Measurements from ENCODE around the gene TTC36. TPM values are rescaled to one million over a fixed set of nuclear protein-coding genes. Genes with fewer than 3 reads are reported as not detected.
"Not testable (repeated sequence)": the region's sequence is repeated elsewhere in the genome, so short reads cannot be mapped to it uniquely, and the experiment has no call there.

TTC36 gene
- total RNA-seq, 1 donor from 2014 or later, result 2.4 TPM

DNA sequence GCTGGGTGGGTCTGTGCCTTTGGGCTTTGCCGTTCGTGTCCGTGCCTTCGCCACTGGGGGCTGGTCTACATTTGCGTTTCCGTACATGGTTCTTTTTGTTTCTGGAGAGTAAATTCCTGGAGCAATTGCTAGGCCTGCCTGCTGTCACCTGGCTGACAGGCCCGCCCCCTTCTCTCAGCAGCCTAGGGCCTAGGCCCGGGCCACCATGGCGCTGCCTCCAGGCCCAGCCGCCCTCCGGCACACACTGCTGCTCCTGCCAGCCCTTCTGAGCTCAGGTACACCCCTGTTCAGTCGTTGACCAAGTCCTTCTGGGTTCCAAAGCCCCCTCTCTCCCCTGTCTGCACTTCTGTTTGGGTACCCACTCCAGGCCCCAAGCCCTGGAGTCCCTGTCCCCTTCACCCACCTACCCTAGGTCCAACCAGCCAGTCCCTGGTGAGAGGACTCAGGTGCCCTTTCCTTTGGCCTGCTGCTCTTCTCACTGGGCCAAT, 4.4 kb downstream of the TTC36 start:
- FAIRE-seq (no peak), DNase-seq (ENCODE audit: low spot score in 2 of 2) (peak in 1 of 2 donors; percentile 58)

DNA sequence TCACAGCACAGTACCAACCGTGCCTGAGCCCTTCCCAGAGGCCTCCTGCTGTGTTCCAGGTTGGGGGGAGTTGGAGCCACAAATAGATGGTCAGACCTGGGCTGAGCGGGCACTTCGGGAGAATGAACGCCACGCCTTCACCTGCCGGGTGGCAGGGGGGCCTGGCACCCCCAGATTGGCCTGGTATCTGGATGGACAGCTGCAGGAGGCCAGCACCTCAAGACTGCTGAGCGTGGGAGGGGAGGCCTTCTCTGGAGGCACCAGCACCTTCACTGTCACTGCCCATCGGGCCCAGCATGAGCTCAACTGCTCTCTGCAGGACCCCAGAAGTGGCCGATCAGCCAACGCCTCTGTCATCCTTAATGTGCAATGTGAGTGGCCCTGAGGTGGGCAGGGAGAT, 4.8 kb downstream of the TTC36 start:
- FAIRE-seq (no peak), DNase-seq (ENCODE audit: low spot score in 2 of 2) (no peak)

DNA sequence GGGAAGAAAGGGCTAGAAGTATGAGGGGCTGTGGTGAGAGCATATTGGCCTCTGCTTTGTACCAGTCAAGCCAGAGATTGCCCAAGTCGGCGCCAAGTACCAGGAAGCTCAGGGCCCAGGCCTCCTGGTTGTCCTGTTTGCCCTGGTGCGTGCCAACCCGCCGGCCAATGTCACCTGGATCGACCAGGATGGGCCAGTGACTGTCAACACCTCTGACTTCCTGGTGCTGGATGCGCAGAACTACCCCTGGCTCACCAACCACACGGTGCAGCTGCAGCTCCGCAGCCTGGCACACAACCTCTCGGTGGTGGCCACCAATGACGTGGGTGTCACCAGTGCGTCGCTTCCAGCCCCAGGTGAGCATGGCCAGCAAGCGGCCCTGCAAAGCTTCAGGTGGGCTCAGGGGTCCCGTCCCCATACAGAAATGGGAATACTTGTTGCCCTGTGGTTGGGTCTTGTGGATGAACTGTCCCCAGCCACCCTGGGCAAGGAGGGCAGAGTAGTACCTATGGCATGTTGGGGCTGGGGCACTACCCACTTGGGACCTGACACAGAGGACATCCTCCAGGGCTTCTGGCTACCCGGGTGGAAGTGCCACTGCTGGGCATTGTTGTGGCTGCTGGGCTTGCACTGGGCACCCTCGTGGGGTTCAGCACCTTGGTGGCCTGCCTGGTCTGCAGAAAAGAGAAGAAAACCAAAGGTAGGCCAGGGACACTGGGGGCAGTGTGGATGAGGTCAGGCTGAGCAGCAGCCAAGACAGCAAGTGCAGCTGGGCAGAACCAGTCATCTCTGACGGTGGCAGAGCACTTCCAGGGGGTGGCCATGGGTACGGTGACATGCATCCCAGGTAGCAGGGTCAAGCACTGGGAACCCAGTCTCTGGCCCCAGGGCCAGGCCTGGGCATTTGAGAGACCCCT, 5.8 kb downstream of the TTC36 start:
- no peak for FAIRE-seq

DNA sequence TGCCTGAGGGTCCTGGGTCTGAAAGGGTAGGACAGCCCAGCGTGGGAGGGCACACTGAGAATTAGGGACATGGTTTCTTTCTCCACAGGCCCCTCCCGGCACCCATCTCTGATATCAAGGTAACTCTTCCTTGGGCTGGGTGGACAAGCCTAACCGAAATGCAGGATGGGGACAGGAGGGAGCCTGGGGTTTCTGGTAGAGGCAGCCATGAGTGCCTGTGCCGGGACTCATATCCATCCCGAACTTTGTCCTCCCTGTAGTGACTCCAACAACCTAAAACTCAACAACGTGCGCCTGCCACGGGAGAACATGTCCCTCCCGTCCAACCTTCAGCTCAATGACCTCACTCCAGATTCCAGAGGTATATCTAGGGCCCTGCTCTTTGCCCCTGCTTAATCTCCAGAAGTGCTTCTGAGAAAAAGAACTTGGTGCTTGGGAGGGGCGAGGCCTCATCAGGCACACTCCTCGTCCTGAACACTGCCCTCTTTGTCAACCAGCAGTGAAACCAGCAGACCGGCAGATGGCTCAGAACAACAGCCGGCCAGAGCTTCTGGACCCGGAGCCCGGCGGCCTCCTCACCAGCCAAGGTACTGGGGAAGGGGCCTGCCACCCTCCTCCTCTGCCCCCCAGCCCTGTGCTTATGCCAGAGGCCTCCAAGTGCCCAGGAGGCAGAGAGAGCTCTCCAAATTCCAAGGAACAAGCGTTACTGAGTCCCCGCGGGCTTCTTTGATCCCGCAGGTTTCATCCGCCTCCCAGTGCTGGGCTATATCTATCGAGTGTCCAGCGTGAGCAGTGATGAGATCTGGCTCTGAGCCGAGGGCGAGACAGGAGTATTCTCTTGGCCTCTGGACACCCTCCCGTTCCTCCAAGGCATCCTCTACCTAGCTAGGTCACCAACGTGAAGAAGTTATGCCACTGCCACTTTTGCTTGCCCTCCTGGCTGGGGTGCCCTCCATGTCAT, 6.8 kb downstream of the TTC36 start:
- DNase-seq (ENCODE audit: low spot score in 2 of 2), result peak; percentile 56 to 60

More for the DNA sequence above, 5.8 kb downstream of the TTC36 start:
- DNase-seq (ENCODE audit: low spot score in 2 of 2), result no peak

DNA sequence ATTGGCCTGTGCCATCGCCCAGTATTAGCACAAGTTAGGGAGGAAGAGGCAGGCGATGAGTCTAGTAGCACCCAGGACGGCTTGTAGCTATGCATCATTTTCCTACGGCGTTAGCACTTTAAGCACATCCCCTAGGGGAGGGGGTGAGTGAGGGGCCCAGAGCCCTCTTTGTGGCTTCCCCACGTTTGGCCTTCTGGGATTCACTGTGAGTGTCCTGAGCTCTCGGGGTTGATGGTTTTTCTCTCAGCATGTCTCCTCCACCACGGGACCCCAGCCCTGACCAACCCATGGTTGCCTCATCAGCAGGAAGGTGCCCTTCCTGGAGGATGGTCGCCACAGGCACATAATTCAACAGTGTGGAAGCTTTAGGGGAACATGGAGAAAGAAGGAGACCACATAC, 8.0 kb downstream of the TTC36 start:
- FAIRE-seq (no peak), DNase-seq (ENCODE audit: low spot score in 2 of 2) (no peak)

More for the DNA sequence above, 6.8 kb downstream of the TTC36 start:
- FAIRE-seq, result no peak

DNA sequence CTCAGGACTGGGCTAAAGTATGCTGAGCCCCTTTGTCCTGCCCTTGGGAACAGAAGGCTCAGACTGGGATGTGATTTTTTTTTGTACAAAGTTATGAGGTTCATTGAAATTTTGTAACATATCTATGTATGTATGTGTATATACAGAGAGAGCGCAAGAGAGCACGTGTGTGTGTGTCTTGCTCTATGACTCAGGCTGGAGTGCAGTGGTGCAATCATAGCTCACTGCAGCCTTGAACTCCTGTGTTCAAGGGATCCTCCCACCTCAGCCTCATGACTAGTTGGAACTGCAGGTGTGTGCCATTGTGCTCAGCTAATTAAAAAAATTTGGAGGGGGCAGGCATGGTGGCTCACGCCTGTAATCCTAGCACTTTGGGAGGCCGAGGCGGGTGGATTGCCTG, 9.5 kb downstream of the TTC36 start:
- no peak for FAIRE-seq
- no peak for DNase-seq (ENCODE audit: low spot score in 2 of 2)

DNA sequence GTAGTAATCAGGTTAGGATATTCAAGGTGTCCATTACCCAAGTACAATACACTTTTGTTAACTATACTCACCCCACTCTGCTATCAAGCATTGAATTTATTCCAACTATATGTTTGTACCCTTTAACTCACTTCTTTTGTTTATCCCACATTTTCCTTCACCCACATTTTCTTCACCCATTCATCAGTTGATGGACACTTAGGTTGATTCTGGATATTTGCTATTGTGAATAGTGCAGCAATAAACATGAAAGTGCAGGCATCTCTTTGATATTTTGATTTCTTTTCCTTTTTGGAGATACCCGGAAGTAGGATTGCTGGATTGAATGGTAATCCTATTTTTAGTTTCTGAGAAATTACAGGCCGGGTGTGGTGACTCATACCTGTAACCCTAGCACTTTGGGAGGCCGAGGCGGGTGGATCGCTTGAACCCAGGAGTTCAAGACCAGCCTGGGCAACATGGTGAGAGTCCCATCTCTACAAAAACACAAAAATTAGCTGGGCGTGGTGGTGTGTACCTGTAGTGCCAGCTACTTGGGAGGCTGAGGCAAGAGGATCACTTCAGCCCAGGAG, 10.2 kb downstream of the TTC36 start:
- no peak for DNase-seq (ENCODE audit: low spot score in 2 of 2)
- FAIRE-seq, result no peak

DNA sequence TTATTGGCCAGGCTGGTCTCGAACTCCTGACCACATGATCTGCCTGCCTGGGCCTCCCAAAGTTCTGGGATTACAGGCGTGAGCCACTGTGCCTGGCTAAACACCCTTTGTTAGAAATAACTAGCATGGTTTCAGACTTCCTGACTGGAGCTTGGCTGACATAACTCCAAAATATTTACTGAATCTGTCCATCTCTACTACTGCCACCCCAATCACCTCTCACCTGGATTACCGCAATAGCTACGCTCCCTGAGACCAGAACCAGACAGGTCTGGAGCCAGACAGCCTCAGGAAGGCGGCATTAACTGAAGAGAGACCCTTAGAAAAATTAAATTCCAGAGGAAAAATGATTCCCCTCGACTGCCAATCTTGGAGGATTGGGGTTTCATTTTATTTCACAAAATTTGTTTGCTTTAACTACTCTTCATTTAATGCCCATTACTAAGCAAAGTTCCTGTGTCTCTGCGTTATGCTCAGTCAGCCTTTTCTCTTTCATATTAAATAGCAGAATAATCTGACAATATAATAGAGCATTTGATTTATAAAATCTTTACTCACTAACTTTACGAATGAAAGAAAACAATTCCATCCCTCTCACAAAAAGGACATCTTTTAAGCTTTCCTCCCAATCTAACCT, 16.9 kb downstream of the TTC36 start:
- DNase-seq (ENCODE audit: low spot score in 2 of 2), result no peak
- FAIRE-seq, result no peak

DNA sequence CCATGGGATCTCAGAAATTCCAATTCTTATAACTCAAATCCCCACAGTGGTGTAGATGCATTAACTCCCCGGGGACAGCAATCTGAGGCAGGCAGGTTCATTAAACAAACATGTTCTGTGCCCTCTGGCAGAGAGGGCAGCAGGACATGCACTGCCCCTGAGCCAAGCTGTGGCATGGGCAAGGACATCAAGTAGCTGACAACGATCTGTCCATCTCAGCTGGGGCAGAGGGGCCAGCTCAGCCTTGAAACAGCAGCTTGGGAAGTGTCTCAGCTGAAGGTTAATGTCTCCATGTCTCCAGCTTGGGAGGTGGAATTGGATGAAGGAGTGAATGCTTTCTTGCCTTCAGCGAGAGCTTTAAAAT, 17.4 kb downstream of the TTC36 start:
- FAIRE-seq, result no peak
- no peak for DNase-seq (ENCODE audit: low spot score in 2 of 2)

DNA sequence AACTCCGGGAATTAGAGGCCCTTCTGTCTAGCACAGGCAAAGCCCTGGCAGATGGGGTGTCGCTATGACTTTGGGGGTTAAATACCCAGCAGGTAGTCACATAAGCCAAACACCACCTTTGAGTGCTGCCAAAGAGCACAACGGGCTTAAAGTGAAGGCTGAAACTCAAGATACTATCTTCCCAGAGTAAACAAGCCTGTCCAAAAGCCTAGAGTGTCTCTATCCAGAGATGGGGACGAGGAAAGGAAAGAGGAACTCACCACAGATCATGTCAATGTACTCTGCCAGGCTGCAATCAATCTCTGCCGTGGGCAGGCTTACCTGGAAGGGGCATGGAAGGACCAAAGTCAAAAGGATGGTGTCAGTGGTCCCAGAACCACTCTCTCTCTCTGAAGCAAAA, 18.3 kb downstream of the TTC36 start:
- DNase-seq (ENCODE audit: low spot score in 2 of 2) (no peak), FAIRE-seq (no peak)

DNA sequence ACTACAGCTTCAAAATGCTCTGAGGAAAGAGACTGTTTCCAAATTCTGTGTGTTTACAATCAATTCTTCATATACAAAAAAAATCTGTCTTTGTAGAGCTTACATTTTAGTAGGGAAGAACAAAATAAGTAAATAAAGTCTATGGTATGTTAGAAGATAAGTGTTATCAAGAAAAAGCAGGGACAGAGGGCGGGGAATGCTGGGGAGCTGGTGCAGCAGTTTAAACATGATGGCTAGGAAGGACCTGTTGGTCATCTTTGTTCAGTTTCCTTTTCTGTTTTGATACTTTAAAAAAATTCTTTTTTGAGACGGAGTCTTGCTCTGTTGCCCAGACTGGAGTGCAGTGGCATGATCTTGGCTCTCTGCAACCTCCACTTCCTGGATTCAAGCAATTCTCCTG, 19.9 kb downstream of the TTC36 start:
- no peak for FAIRE-seq
- no peak for DNase-seq (ENCODE audit: low spot score in 2 of 2)

DNA sequence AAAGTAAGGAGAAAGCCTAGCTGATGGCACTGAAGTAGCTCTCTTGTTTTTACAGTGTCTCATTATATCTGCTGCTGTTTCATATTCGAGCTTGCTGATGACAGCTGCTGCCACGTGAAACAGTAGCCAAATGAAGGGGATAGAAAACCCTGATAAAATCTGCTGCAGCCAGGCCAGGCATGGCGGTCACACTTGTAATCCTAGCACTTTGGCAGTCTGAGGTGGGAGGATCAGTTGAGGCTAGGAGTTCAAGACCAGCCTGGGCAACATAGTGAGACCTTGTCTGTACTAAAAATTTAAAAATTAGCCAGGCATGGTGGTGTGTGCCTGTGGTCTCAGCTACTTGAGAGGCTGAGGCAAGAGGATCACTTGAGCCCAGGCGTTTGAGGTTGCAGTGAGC, 25.1 kb downstream of the TTC36 start:
- DNase-seq (ENCODE audit: low spot score in 2 of 2) (no peak), FAIRE-seq (no peak)

DNA sequence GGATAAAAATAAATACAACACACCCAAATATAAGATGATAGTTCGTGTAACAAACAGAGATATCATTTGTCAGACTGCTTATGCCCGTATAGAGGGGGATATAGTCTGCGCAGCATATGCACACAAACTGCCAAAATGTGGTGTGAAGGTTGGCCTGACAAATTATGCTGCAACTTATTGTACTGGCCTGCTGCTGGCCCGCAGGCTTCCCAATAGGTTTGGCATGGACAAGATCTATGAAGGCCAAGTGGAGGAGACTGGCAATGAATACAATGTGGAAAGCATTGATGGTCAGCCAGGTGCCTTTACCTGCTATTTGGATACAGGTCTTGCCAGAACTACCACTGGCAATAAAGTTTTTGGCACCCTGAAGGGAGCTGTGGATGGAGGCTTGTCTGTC, 33.5 kb downstream of the TTC36 start:
- FAIRE-seq, result no peak
- no peak for DNase-seq (ENCODE audit: low spot score in 2 of 2)

DNA sequence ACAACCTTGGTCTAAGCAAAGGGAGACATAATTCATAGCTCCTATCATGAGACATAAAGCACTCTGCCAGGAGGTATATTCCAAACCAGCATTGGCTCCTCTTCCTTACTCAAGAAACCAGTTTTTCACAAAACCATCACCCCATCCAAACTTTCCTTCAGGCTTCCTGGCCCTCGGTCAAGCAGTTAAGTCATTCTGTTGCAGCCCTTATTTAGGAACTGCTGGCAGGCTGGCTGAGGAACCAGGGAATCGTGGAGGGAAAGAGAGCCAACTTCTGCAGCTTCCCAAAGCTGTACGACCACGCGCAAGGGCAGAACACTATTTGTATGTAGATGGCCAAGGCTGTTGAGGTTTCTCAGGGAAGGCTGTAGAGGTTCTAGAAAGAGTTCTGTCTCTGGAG, 37.8 kb downstream of the TTC36 start:
- DNase-seq (ENCODE audit: low spot score in 2 of 2) (peak in 1 of 2 donors; percentile 31), FAIRE-seq (no peak)

DNA sequence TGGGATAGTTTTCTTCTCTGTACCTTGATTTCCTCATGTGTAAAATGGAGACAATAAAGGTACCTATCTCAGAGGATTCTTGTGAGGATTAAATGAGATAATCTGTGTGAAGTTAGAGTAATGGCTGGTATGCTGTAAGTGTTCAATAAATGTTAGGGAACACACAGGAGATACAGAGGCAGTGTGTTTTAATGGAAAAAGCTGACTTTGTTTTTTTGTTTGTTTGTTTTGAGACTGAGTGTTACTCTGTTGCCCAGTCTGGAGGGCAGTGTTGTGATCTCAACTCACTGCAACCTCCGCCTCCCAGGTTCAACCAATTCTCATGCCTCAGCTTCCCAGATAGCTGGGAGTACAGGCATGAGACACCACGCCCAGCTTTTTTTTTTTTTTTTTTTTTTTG, 42.4 kb downstream of the TTC36 start:
- DNase-seq (ENCODE audit: low spot score in 2 of 2), result no peak
- no peak for FAIRE-seq

DNA sequence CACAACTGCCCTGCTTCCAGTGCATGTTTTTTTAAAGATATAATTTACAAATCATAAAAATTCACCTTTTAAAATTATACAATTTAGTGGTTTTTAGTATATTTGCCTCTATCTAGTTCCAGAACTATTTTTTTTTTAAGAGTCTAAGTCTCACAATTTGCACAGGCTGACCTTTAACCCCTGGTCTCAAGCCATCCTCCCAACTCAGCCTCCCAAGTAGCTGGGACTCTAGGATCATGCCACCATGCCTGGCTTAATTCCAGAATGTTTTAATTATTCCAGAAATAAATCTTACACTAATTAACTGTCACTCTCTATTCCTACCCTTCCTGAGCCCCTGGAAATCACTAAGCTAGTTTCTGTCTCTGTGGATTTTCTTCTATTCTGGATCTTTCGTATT, 43.5 kb downstream of the TTC36 start:
- FAIRE-seq, result no peak
- no peak for DNase-seq (ENCODE audit: low spot score in 2 of 2)

DNA sequence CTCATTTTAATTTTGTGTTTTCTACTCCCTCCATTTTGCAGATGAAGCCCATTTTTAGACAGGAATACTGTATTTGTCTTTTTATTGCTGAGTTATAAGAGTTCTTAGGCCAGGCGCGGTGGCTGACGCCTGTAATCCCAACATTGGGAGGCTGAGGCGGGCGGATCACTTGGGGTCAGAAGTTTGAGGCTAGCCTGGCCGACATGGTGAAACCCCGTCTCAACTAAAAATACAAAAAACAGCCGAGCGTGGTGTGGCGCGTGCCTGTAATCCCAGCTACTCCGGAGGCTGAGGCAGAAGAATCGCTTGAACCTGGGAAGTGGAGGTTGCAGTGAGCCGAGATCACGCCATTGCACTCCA, 44.4 kb downstream of the TTC36 start:
- not testable (repeated sequence) for DNase-seq (ENCODE audit: low spot score in 2 of 2); FAIRE-seq

DNA sequence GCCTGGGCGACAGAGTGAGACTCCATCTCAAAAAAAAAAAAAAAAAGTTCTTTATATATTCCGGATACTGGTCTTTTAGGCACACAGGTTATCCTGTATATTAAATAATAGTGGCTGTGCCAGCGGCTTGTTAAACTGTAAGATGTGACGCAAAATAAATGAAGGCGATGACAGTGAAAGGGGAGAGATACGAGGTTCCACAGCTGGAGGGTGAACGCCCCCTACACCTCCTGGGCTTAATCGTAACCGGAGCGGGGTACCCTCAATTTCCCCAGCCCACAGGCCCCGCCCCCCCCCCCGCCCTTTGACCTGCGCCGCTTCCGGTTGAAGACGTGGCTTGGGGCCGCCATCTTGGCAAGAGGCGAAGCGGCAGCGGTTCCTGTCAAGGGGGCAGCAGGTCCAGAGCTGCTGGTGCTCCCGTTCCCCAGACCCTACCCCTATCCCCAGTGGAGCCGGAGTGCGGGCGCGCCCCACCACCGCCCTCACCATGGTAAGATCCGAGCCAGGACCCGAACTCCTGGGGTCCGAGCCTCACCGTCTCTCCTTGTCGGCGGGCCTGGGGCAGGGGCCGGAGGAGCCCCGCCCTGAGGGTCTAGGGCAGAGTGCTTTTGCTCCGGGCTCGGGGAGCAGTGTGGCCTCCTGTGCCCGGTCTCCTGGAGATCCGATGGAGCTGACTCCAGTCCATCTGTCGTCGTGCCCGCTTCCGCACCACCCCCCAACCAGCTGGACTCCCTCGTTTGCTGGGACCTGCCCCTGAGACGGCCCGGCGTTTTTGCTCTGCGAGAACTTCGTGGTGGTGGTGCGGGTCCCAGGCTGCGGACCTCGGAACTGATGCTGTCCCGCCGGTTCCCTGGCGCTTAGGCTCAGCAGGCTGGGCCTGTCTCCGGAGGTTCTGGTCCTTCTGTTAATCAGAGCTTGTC, 45.0 kb downstream of the TTC36 start, which contains the start of gene ARCN1:
TSS of gene ARCN1 (plus strand) at position 349 of the 920 bp plus-strand sequence. CDS start at position 488, 139 bp downstream.
- no peak for FAIRE-seq
- DNase-seq (ENCODE audit: low spot score in 2 of 2), result peak; percentile 66 to 77

DNA sequence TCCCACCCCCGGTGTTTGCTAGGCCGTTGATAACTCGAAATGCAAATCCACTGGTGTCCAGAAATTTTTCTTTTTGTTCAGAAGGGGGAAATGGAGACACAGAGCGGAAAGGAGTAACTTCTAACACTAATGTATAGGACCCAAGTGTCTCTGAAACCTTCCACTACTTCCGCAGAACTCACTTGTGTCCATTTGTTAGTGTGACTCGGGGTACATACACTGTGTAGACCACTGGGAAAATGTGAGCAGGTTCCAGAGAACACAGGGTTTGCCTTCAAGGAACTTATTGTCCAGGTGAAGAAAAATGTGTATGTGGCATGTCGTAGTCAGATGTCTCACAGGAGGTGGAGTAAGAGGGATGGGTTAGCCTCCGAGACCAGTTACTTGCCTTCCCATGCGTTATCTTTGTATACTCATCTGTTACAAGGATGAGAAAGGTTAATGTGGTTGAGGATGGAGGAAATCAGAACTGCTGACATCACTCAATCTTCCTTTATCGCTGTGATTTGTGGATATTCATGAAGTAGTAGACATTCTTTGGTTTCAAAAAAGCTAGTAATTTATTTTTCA, 45.8 kb downstream of the TTC36 start:
- no peak for DNase-seq (ENCODE audit: low spot score in 2 of 2)
- FAIRE-seq, result no peak
